Panc1 (cell line): ENCODE data around the gene CEBPA. TPM values are rescaled to one million over a fixed set of nuclear protein-coding genes. Genes with fewer than 3 reads are reported as not detected.

Experiments
- ATAC-seq: fragments of 200-7000 bp; cut with Tn5 transposase; 2 replicates; pipeline ENCODE4 v1.9.1; 2020; ENCODE audit warnings: mild to moderate bottlenecking, moderate library complexity
- BruUV-seq: library from RNA; stranded (reverse); fragments of 400-500 nt; replicated peaks from 2 replicates; lab custom pipeline; 2021; lab: Mats Ljungman, UMichigan
- CTCF ChIA-PET: fragments of 300-600 bp; sonication (Branson Sonifier 250); formaldehyde crosslinking; loops from one replicate; lab custom pipeline; 2022; ENCODE audit warnings: antibody characterized with exemption; lab: Charles Lee
- POLR2A ChIA-PET: fragments of 300-600 bp; sonication (Branson Sonifier 250); formaldehyde crosslinking; loops from one replicate; lab custom pipeline; 2022; ENCODE audit warnings: antibody characterized with exemption; lab: Charles Lee
- DNase-seq: peaks from one replicate; pipeline ENCODE4 v3.0.0-alpha.2; 2010; ENCODE audit warnings: low read depth, low spot score
- H3K27ac ChIP-seq: 2 replicates; pipeline ENCODE4 v1.5.1; 2011; ENCODE audit warnings: mild to moderate bottlenecking, low read length, inconsistent platforms
- H3K27me3 ChIP-seq: fragments of 200-500 bp; sonication (Bioruptor generic); 2 replicates; pipeline ENCODE4 v1.6.0; 2014; ENCODE audit warnings: low read length, inconsistent platforms; ENCODE audit not compliant: control insufficient read depth, insufficient read depth
- H3K36me3 ChIP-seq: fragments of 200-500 bp; sonication (Bioruptor generic); 2 replicates; pipeline ENCODE4 v1.5.1; 2014; ENCODE audit warnings: inconsistent platforms, mild to moderate bottlenecking, low read length, moderate library complexity; ENCODE audit not compliant: control insufficient read depth, insufficient read depth
- H3K4me1 ChIP-seq: 2 replicates; pipeline ENCODE4 v1.5.1; 2011; ENCODE audit warnings: inconsistent platforms, mild to moderate bottlenecking, low read length, moderate library complexity; ENCODE audit not compliant: control insufficient read depth, insufficient read depth
- H3K4me3 ChIP-seq, 2 experiments: 2 replicates each; pipeline ENCODE4 v1.5.1; 2011 to 2012; ENCODE audit warnings: low read depth in 2 of 2, low read length in 2 of 2, mild to moderate bottlenecking in 2 of 2, inconsistent platforms in 1 of 2, moderate library complexity in 1 of 2
- H3K9me3 ChIP-seq: fragments of 200-500 bp; sonication (Bioruptor generic); 2 replicates; pipeline ENCODE4 v1.5.1; 2014; ENCODE audit warnings: low read depth, mild to moderate bottlenecking, inconsistent platforms, low read length, moderate library complexity; ENCODE audit not compliant: control insufficient read depth, insufficient read depth
- CTCF ChIP-seq: fragments of 450-650 bp; IDR thresholded peaks from 2 replicates; pipeline ENCODE4 v1.5.1; 2017; ENCODE audit warnings: mild to moderate bottlenecking
- POLR2AphosphoS5 ChIP-seq: IDR thresholded peaks from 2 replicates; pipeline ENCODE4 v1.6.1; 2012; ENCODE audit warnings: mild to moderate bottlenecking, low read depth, low read length, moderate library complexity
- REST ChIP-seq, 2 experiments: IDR thresholded peaks; 2 replicates each; pipeline ENCODE4 v1.6.1; 2011 to 2012; ENCODE audit warnings: low read depth in 2 of 2, control low read depth in 1 of 2, low read length in 1 of 2, mild to moderate bottlenecking in 1 of 2, moderate library complexity in 1 of 2; ENCODE audit not compliant: insufficient read depth in 1 of 2
- SIN3A ChIP-seq: IDR thresholded peaks from 2 replicates; pipeline ENCODE4 v1.6.1; 2012; ENCODE audit warnings: low read depth, mild to moderate bottlenecking, low read length, moderate library complexity, borderline replicate concordance; ENCODE audit not compliant: insufficient read depth
- TCF7L2 ChIP-seq: IDR thresholded peaks from 2 replicates; pipeline ENCODE4 v1.6.1; 2011; ENCODE audit warnings: mild to moderate bottlenecking, low read depth, low read length, inconsistent platforms
- in situ Hi-C: cut with HindIII; loops from 2 replicates; pipeline ENCODE4 v1.10.0; 2016; ENCODE audit warnings: low sequenced_read_pairs, low pct_unique_long_range_greater_than_20kb
- intact Hi-C: fragments of 100-400 bp; cut with micrococcal nuclease; formaldehyde crosslinking; loops from one replicate; pipeline ENCODE4 v1.10.0; 2022; ENCODE audit not compliant: unreplicated experiment
- total RNA-seq: library from RNA; stranded (reverse); gene quantifications from one replicate; pipeline ENCODE4 v1.2.1, GENCODE V29; 2021; ENCODE audit not compliant: unreplicated experiment

The CEBPA gene
- total RNA-seq, 1 experiment from 2014 or later = 1.6 TPM

DNA sequence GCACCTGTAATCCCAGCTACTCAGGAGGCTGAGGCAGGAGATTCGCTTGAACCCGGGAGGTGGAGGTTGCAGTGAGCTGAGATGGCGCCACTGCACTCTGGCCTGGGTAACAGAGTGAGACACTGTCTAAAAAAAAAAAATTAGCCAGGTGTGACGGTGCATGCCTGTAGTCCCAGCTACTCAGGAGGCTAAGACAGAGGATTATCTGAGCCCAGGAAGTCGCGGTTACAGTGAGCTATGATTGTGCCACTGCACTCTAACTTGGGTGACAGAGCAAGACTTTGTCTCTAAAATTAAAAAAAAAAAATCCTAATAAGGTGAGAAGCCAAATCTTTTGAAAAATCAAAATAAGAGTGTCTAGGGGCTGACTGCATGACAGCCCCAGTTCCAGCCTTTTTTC is 9.7 kb upstream of the CEBPA start:
- ATAC-seq = no peak
- no peaks in the 10 kb centered on the region for H3K27me3 ChIP-seq
- no TSS peak for BruUV-seq

DNA sequence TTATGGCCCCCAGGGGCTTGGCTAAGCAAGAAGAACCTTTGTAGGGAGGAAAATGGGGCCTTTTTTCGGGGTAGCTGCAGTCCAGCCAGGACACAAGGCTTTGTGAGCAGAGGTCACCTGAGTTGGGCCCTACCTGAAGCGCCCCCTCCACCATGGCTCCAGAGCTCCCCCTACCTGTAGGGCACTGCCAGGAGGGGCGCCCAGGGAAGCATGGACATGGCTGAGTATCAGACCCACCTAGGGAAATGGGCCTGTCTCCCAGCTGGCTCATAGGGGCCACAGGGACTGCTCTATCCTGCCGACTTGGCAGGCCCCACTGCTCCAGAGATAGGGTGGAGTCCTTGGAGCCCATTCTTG is 9.0 kb upstream of the CEBPA start:
- no peak for DNase-seq
- in situ Hi-C loops = no loop called here

More for the DNA sequence above, 9.7 kb upstream of the CEBPA start:
- in situ Hi-C loops (no loop called here), intact Hi-C loops (no loop called here)
- Histone ChIP-seq H3K36me3 (no peaks in the 10 kb centered on the region), H3K27ac (no peak overlapping the region), H3K9me3 (no peaks in the 10 kb centered on the region), H3K4me1 (no peaks in the 10 kb centered on the region), H3K4me3 (no peak overlapping the region)
- no peak for DNase-seq
- CTCF ChIA-PET = interaction anchor here (0.7 to 0.9 kb wide), 2 partner anchors 19 to 1099 kb away, joined by 3 read pairs; no protein-coding TSS in a partner anchor
- TF ChIP-seq REST (IDR thresholded peaks at IDR 0.05; ENCODE audit: insufficient read depth in 1 of 2, low read depth in 2 of 2, low read length in 1 of 2) (no peak), SIN3A (no peak), CTCF (no peak), POLR2AphosphoS5 (no peak), TCF7L2 (no peak)
- POLR2A ChIA-PET = interaction anchor here (0.5 to 0.6 kb wide), 2 partner anchors 85 to 119 kb away, joined by 3 to 4 read pairs; no protein-coding TSS in a partner anchor

More for the DNA sequence above, 9.0 kb upstream of the CEBPA start:
- no peaks in the 10 kb centered on the region for H3K27me3 ChIP-seq
- intact Hi-C loops = no loop called here
- TF ChIP-seq CTCF (peak; percentile 74), TCF7L2 (no peak), POLR2AphosphoS5 (no peak), SIN3A (no peak)
- no TSS peak for BruUV-seq
- H3K36me3 ChIP-seq = no peaks in the 10 kb centered on the region
- H3K4me1 ChIP-seq = no peaks in the 10 kb centered on the region
- no peaks in the 10 kb centered on the region for H3K9me3 ChIP-seq
- ChIA-PET POLR2A (interaction anchor here (0.5 kb wide), 1 partner anchor 119 kb away, joined by 3 read pairs; no protein-coding TSS in a partner anchor), CTCF (interaction anchor here (0.9 kb wide), 1 partner anchor 18 kb away, joined by 3 read pairs; no protein-coding TSS in a partner anchor)
- ATAC-seq = peak; percentile 65
- H3K27ac ChIP-seq = no peak overlapping the region
- H3K4me3 ChIP-seq = no peak overlapping the region
